Measurements from ENCODE around the gene MAP2K6.

Gene MAP2K6

DNA sequence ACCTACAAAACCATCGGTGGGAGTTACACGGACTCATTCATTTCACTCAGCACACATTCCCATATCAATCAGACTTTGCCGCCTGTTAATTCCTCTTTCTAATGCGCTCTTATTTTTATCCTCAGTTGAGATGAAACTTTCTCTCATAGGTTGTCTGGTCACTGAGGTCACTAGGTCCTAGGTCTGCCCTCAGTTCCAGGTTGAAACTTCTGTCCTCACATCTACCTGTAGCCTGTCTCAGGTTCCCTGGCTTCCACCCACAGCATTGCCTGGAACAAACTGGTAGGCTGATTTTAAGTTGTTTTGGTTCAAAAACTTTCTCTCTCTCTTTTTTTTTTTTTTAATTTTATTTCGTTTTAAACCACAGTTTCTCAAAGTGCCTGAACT is 119.7 kb downstream of the MAP2K6 start:
- no peak for DNase-seq (ENCODE audit: low read depth in 2 of 2)

DNA sequence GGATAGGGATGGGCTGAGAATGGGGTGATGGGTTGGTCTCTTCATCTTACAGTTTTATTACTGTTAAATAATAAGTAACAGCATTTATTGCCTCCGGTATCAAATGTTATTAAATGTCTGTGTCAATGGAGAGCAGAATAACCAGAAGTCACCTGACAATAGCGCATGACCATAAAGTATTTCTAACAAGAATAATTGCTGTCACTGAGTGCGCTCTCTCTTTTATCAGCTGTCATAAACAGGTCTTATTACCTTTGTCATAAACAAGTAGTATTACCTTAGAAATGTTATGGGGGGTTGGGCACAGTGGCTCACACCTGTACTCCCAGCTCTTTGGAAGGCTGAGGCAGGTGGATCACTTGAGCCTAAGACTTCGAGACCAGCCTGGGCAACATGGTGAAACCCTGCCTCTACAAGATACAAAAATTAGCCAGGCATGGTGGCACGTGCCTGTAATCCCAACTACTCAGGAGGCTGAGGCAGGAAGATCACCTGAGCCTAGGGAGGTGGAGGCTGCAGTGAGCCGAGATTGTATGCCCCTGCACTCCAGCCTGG is 120.6 kb downstream of the MAP2K6 start:
- DNase-seq (ENCODE audit: low read depth in 2 of 2) = no peak

GRCh38 chr17:69538795-69539194 is 124.3 kb downstream of the MAP2K6 start:
- DNase-seq (ENCODE audit: low read depth in 2 of 2) = no peak

DNA sequence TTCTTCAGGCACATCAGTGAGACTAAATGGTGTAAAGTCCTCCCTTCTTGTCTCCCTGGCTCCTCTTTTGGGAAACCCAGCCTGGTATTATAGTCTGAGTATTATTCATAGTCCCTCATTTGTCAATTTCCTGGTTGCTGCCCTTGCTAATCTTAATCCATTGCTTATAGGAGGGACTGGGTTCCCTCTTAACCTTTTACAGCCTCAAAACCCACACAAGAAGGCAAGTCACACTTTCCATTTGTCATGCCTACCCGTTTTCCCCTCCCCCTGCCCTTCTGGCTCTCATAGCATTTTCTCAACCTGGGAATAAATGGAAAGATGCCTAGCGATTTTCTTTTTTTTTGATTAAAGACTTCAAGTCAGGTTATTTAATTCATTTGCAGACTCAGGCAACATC is 124.8 kb downstream of the MAP2K6 start:
- DNase-seq (ENCODE audit: low read depth in 2 of 2) = no peak

DNA sequence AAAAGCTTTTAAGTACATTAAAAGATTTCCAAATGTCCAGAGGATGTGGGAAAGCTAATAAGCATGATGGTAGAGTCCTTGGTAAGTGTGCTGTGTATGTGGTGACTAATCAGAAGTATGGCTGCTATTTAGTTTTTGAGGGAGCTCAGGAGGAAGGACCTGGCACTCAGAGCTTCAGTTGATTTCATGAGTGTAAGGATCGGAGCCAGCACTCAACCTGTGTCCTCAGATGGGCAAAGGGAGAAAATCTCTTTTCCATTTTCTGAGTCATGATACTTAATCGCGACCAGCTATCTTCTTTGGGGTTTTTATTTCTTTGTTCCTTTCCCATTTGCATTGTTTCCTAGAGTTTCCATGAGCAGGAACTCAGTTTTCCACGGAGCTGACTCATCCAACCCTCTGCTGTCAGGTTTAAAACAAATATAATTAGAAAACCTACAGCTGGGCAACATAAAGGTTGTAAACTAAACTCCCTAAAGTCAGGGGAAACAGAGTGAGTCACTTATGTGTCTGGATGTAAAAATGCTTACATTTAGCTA is 125.4 kb downstream of the MAP2K6 start:
- DNase-seq (ENCODE audit: low read depth in 2 of 2) = no peak

- DNase-seq (ENCODE audit: low read depth in 2 of 2) = no peak
These were observed 125.9 kb downstream of the MAP2K6 start for GRCh38 chr17:69540356-69540755.

DNA sequence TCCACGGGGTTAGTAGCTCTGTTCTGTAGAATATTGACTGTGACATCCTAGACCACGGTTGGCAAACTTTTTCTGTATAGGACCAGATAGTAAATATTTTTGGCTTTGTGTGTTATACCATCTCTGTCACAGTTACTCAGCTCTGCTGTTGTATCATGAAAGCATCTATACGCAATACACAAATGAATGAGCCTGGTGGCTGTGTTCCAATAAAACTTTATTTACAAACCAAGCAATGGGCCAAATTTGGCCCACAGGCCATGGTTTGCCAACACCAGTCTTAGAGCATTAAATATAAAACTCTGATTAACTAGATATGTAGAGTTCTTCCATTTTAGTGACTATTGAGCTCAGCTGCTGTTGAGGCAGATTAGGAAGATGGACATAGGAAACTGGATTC is 132.7 kb downstream of the MAP2K6 start:
- no peak for DNase-seq (ENCODE audit: low read depth in 2 of 2)

DNA sequence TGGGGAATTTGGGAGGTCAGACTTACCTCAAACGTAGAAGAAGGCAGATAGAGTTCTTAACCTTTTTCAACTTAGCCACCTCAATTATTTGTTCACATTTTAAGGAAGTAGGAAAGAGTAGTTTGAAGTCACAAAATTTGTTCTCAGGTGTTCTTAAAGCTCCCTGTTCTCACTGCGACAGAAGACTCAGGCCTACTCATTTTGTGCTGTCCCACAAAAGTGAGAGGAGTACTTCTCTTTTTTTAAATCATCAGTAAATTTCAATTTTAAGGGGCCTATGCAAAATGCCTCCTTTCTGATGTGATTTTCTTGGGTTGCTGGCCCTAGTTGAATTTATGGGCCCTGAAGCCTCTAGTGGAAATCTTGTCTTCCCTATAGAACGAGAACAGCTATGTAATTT is 133.4 kb downstream of the MAP2K6 start:
- no peak for DNase-seq (ENCODE audit: low read depth in 2 of 2)

GRCh38 chr17:69551212-69552010 is 136.9 kb downstream of the MAP2K6 start:
- no peak for DNase-seq (ENCODE audit: low read depth in 2 of 2)

GRCh38 chr17:69552986-69553667 is 138.6 kb downstream of the MAP2K6 start:
- DNase-seq (ENCODE audit: low read depth in 2 of 2) = no peak

DNA sequence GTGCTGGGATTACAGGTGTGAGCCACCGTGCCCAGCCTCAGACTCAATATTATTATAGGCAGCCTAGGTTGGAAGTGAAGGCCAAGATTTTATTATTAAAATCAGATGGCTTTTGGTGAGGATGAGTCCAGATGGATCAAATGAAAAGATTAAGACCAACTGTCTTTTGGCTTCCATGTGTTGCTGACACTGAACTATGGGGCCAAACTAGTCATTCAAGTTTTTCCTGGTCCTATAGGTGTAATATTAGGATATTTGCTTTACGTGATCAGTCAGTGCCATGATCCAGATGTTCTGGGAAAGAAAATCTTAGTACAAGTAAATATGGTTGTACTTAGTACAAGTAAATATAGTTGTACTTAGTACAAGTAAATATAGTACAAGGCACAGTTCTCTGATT is 140.6 kb downstream of the MAP2K6 start:
- DNase-seq (ENCODE audit: low read depth in 2 of 2) = no peak

DNA sequence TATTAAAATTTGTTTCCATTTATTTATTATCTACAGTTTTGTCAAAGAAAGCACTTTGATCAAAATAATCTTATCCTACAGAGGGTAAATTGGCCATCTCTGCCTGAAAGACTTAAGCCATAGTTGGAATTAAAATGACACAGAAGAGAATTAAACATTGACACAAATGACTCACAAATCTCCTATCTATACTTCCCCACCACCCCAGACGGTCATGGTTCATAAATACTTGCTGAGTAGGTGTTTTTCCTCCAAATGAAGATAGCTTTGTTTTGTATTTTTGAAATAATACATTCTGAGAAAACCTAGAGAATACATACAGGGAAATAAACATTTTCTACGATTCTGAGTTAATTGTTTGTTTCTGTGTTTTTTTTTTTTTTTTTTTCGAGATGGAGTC is 142.8 kb downstream of the MAP2K6 start:
- no peak for DNase-seq (ENCODE audit: low read depth in 2 of 2)

GRCh38 chr17:69558796-69559195 is 144.3 kb downstream of the MAP2K6 start:
- no peak for DNase-seq (ENCODE audit: low read depth in 2 of 2)

GRCh38 chr17:69560987-69561441 is 146.5 kb downstream of the MAP2K6 start:
- no peak for DNase-seq (ENCODE audit: low read depth in 2 of 2)

- no peak for DNase-seq (ENCODE audit: low read depth in 2 of 2)
These were observed 147.0 kb downstream of the MAP2K6 start for GRCh38 chr17:69561462-69561861.

- no peak for DNase-seq (ENCODE audit: low read depth in 2 of 2)
These were observed 150.9 kb downstream of the MAP2K6 start for GRCh38 chr17:69565447-69565846.

DNA sequence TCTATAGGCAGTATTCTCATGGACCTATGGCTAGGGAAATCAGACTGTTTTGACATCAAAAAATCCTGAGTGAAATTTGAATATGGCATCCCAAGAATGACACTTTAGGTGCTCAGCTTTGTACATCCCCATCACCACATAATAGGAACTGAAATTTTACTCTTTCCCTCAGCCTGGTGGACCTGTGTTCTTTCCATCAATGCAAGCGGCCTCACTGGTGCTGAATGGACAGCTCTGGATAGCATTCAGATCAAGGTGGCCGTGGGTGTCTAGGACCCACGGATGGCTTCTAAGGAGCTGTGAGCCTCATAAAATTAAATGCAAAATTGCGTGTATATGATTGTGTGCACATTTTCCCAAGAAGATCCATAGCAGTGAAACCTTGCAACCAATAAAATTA is 152.6 kb downstream of the MAP2K6 start:
- DNase-seq (ENCODE audit: low read depth in 2 of 2) = no peak

DNA sequence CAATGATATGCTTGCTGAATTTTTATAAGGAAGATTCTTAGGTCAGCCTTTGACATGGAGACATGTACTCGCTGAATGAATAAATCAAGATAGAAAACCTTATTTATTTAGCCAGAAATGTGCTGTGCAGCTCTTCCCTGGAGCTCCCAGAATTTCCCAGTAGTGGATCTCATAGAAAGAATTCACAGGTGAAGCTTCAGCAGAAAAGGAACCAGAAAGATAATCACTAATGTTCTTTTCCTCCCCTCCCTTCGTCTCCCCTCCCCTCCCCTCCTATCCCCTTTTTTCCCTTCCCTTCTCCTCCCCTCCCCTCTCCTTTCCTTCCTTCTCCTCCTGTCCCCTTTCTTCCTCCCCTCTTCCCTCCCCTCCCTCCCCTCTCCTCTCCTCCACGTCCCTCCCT is 158.2 kb downstream of the MAP2K6 start:
- no peak for DNase-seq (ENCODE audit: low read depth in 2 of 2)

GRCh38 chr17:69573396-69573795 is 158.9 kb downstream of the MAP2K6 start:
- DNase-seq (ENCODE audit: low read depth in 2 of 2) = no peak

DNA sequence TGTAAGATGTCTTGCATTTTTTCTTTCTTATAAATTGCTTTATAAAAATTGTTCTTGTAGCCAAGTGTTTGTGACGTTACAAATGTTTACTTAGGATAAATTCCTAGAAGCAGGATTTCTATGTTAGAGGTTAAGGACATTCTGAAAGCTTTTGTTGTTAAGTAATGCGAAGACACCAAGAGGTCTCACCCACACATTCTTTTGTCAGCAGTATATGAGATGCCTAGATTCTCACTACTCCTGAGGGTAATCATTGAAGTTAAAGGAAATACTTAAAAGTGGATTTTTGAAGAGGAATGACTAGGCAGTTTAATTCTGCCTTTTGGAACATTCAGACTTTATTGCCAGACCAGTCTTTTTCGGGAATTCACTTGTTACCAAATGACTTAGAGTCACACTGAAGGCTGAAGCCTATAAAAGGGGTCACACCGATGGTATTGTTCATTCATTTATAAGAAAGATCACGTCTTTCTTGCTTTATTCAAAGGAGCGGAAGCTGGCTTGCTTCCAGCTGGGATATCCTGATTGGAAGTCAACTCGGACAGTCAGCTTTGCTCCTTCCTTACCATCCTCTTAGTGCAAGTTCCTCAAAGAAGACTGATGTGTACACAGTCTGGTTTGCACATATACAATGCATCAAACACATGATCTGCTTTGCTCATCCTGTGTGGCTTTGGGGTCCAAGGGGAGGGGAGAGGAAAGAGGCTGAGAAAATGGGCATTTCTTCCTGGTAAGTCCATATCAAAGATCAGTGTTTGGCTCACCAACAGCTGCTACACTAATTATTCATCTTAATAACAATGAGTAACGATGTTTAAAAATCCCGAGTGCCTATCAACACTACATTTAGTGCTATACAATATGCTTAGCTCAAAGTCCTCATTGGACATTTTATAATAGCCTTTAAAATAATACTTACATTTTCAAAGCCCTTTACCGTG is 160.0 kb downstream of the MAP2K6 start:
- no peak for DNase-seq (ENCODE audit: low read depth in 2 of 2)

DNA sequence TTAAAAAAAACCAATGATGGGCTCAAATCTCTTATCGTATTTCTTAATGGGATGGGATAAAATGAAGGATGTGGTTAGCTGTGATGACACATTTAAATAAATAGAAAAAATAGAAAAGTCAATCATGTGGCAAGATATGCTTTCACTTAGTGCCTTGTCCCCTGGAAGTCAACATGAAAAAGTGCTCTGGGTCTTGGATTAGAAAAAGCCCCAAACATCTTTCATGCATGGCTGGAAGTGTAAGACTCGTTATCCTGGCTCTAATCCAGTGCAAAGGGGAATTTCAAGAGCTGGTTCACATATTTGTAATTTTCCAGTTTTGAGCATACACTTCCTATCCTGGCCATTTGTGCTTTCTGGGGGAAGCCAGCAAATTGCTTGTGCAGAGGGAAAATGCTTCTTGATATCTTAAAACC is 160.9 kb downstream of the MAP2K6 start:
- DNase-seq (ENCODE audit: low read depth in 2 of 2) = no peak

DNA sequence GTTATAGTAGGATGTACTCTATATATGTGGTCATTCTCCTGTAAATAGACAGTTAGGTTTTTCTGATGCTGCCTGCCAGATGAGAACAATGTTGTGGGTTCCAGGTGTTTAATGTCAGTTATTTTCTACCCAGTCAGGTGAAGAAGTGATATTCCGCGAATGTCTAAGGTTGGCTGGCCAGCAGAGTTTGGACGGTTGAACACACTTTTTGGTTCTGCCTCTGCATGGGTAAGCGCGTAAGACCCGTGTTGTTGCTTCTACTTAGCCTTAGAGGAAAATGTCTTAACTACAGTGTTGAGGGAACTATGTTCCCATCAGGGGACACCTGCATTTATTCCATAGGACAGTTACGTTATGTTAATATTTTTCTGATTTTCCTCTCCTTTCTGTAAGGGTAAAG is 162.6 kb downstream of the MAP2K6 start:
- DNase-seq (ENCODE audit: low read depth in 2 of 2) = no peak

All from stimulated activated CD8-positive, alpha-beta memory T cell treated with anti-CD3 and anti-CD28 coated beads, Interleukin-2, amount 100 ng/mL, for 48 hours (primary cell).